Erythroblast (primary cell): ENCODE data around the gene ATP1A4.

Experiments used
- GATA1 ChIP-seq: IDR thresholded peaks from 2 replicates; pipeline ENCODE4 v1.6.1; 2011; ENCODE audit warnings: low read depth, mild to moderate bottlenecking, control low read depth, low read length, moderate library complexity
- POLR2A ChIP-seq: IDR thresholded peaks from 2 replicates; pipeline ENCODE4 v1.6.1; 2011; ENCODE audit warnings: mild to moderate bottlenecking, low read length

GRCh38 chr1:160210561-160210960 lies 59.2 kb downstream of the ATP1A4 start:
- TF ChIP-seq POLR2A (no peak), GATA1 (no peak)
